B cell (primary cell): ENCODE results near the gene DSG3. TPM values are rescaled to one million over a fixed set of nuclear protein-coding genes. Genes with fewer than 3 reads are reported as not detected.

Experiments used
- ATAC-seq: fragments of 200-7000 bp; cut with Tn5 transposase; one replicate; pipeline ENCODE4 v1.10.0; 2021; ENCODE audit warnings: low read depth, mild to moderate bottlenecking, moderate number of reproducible peaks, moderate library complexity
- CTCF ChIA-PET: fragments of 350-600 bp; sonication (Branson Sonifier 250); formaldehyde crosslinking; loops from one replicate; lab custom pipeline; 2021; ENCODE audit warnings: antibody characterized with exemption, inconsistent platforms; lab: Charles Lee
- POLR2A ChIA-PET: fragments of 350-600 bp; sonication (Branson Sonifier 250); formaldehyde crosslinking; loops from one replicate; lab custom pipeline; 2021; ENCODE audit warnings: antibody characterized with exemption; lab: Charles Lee
- DNase-seq: peaks from one replicate; pipeline ENCODE4 v3.0.0; 2013
- H2AFZ ChIP-seq: 2 replicates; pipeline ENCODE4 v1.6.1; 2012; ENCODE audit warnings: mild to moderate bottlenecking, low read depth, low read length; ENCODE audit not compliant: insufficient read depth, poor library complexity, severe bottlenecking
- H3K27ac ChIP-seq, 2 donors: 1 replicate in 1 of 2; 2 replicates in 1 of 2; pipeline ENCODE4 v1.5.1; 2012 to 2013; ENCODE audit warnings: low read length in 2 of 2, mild to moderate bottlenecking in 2 of 2, moderate library complexity in 1 of 2
- H3K27me3 ChIP-seq, 4 experiments: fragments of 200-600 bp in 1 of 4; sonication (generic) in 1 of 4; replicated peaks in 1 of 4; 1 replicate in 2 of 4; 2 replicates in 2 of 4; pipeline versions ENCODE4 v1.6.1 to v1.7.0; 2013 to 2016; ENCODE audit warnings: low read length in 3 of 4, mild to moderate bottlenecking in 2 of 4, mixed read lengths in 1 of 4, moderate library complexity in 1 of 4; ENCODE audit not compliant: insufficient read depth in 4 of 4, control insufficient read depth in 3 of 4; ENCODE audit errors: control extremely low read depth in 1 of 4
- H3K36me3 ChIP-seq, 2 experiments: replicated peaks in 1 of 2; 1 replicate in 1 of 2; 2 replicates in 1 of 2; pipeline versions ENCODE4 v1.6.1 to v1.7.1; 2013; ENCODE audit warnings: low read length in 1 of 2; ENCODE audit not compliant: insufficient read depth in 2 of 2, control insufficient read depth in 1 of 2; ENCODE audit errors: control extremely low read depth in 1 of 2, extremely low read depth in 1 of 2
- H3K4me1 ChIP-seq, 2 donors: fragments of 200-600 bp in 1 of 2; sonication (generic) in 1 of 2; 1 replicate in 1 of 2; 2 replicates in 1 of 2; pipeline versions ENCODE4 v1.5.1 to v1.6.1; 2013 to 2017; ENCODE audit warnings: low read length in 2 of 2; ENCODE audit not compliant: control insufficient read depth in 2 of 2, insufficient read depth in 2 of 2
- H3K4me2 ChIP-seq: replicated peaks from 2 replicates; pipeline ENCODE3; 2012; ENCODE audit warnings: mild to moderate bottlenecking, low read depth, low read length; ENCODE audit not compliant: poor library complexity, severe bottlenecking
- H3K4me3 ChIP-seq, 5 experiments: fragments of 200-600 bp in 1 of 5; sonication (generic) in 1 of 5; 1 replicate in 3 of 5; 2 replicates in 2 of 5; pipeline versions ENCODE4 v1.5.1 to v1.7.0; 2011 to 2016; ENCODE audit warnings: low read length in 4 of 5, mild to moderate bottlenecking in 4 of 5, low read depth in 2 of 5, control low read depth in 1 of 5, moderate library complexity in 1 of 5; ENCODE audit not compliant: insufficient read depth in 1 of 5; ENCODE audit errors: control extremely low read depth in 1 of 5, extremely low read depth in 1 of 5
- H3K79me2 ChIP-seq: fragments of 200-600 bp; sonication (generic); one replicate; pipeline ENCODE4 v1.6.0; 2016; ENCODE audit warnings: low read length; ENCODE audit not compliant: control insufficient read depth, insufficient read depth
- H3K9ac ChIP-seq: fragments of 200-600 bp; sonication (generic); 2 replicates; pipeline ENCODE4 v1.6.1; 2017; ENCODE audit warnings: mild to moderate bottlenecking, low read length, moderate library complexity
- H3K9me3 ChIP-seq, 3 donors: one replicate each; pipeline versions ENCODE4 v1.6.1 to v1.7.1; 2013; ENCODE audit warnings: low read length in 2 of 3; ENCODE audit not compliant: control insufficient read depth in 2 of 3, insufficient read depth in 1 of 3; ENCODE audit errors: control extremely low read depth in 1 of 3
- H4K20me1 ChIP-seq: 2 replicates; pipeline ENCODE4 v1.6.0; 2012; ENCODE audit warnings: mild to moderate bottlenecking, low read length; ENCODE audit not compliant: insufficient read depth, control insufficient read depth, poor library complexity, severe bottlenecking
- H3K27ac Mint-ChIP-seq: one replicate; pipeline ENCODE4 v1.8.0; 2021; ENCODE audit warnings: mixed read lengths
- H3K27me3 Mint-ChIP-seq: one replicate; pipeline ENCODE4 v1.8.0; 2021; ENCODE audit warnings: mixed read lengths
- H3K4me1 Mint-ChIP-seq: one replicate; pipeline ENCODE4 v1.8.0; 2021; ENCODE audit warnings: mixed read lengths
- H3K4me3 Mint-ChIP-seq: one replicate; pipeline ENCODE4 v1.8.0; 2021; ENCODE audit warnings: mixed read lengths
- H3K9me3 Mint-ChIP-seq: one replicate; pipeline ENCODE4 v1.8.0; 2022; ENCODE audit warnings: mixed read lengths; ENCODE audit not compliant: insufficient read depth
- CTCF ChIP-seq: fragments of 200-600 bp; IDR thresholded peaks from one replicate; pipeline ENCODE4 v1.8.0; 2022; ENCODE audit warnings: antibody characterized with exemption, mild to moderate bottlenecking
- EZH2 ChIP-seq: IDR thresholded peaks from 2 replicates; pipeline ENCODE4 v1.6.1; 2012; ENCODE audit warnings: borderline replicate concordance, low read depth, mild to moderate bottlenecking, moderate library complexity, low read length; ENCODE audit not compliant: insufficient read depth, poor library complexity, severe bottlenecking
- WGBS: methylation state at CpG from one replicate; pipeline ENCODE4 v1.1.5; 2013; ENCODE audit warnings: missing lambda C conversion rate; ENCODE audit not compliant: insufficient coverage; 5-methylcytosine and 5-hydroxymethylcytosine counted together
- intact Hi-C: fragments of 100-400 bp; cut with micrococcal nuclease; formaldehyde crosslinking; loops from one replicate; pipeline ENCODE4 v1.10.0; 2022
- polyA plus RNA-seq: library from polyadenylated mRNA; depleted of rRNA; stranded (reverse); fragments of >200 nt; gene quantifications from 2 replicates; pipeline ENCODE4 v1.2.3, GENCODE V29; 2012
- total RNA-seq, 2 donors: library from RNA; stranded (reverse); fragments of 120-200 nt in 1 of 2; gene quantifications; 1 replicate in 1 of 2; 2 replicates in 1 of 2; pipeline versions ENCODE4 v1.2.3 to v1.2.4, GENCODE V29; 2013 to 2022

Gene DSG3
- total and polyA plus RNA-seq, 2 donors (not counting 1 experiment from before 2014, with no cell fraction given), result not detected

GRCh38 chr18:31498574-31499524, 51.3 kb downstream of the DSG3 start:
- H3K4me3 ChIP-seq, result peak overlapping the region; percentile 15 to 37 (median 19)
- H3K9me3 Mint-ChIP-seq, result peaks cover 2% of the 10 kb centered on the region
- no CpG with 5 or more reads among the region's 22 CpGs for WGBS
- H3K36me3 ChIP-seq, result no peaks in the 10 kb centered on the region
- no peak overlapping the region for H3K27ac ChIP-seq
- H3K9ac ChIP-seq, result peak overlapping the region; percentile 45
- H3K4me2 ChIP-seq, result peak overlapping the region; percentile 75
- H3K27me3 Mint-ChIP-seq, result peaks cover 41% of the 10 kb centered on the region
- H4K20me1 ChIP-seq, result no peaks in the 10 kb centered on the region
- TF ChIP-seq CTCF (no peak), EZH2 (no peak)
- ATAC-seq (no peak), DNase-seq (no peak)
- no peaks in the 10 kb centered on the region for H3K79me2 ChIP-seq
- H3K27me3 ChIP-seq, result peaks cover 0 to 32% (median 17%) of the 10 kb centered on the region in 4 experiments
- no peak overlapping the region for H3K27ac Mint-ChIP-seq
- H3K4me3 Mint-ChIP-seq, result peak overlapping the region; percentile 82
- CTCF ChIA-PET, result no interaction called here
- H2AFZ ChIP-seq, result peak overlapping the region; percentile 54
- POLR2A ChIA-PET, result no interaction called here
- H3K4me1 ChIP-seq, result peaks cover 15% of the 10 kb centered on the region in 2 donors
- peaks cover 16% of the 10 kb centered on the region for H3K4me1 Mint-ChIP-seq
- intact Hi-C loops, result no loop called here
- H3K9me3 ChIP-seq, result peaks cover 0 to 6% (median 0%) of the 10 kb centered on the region in 3 donors
